CD4-positive, alpha-beta T cell treated with Interferon alpha-2 for 1 hour (primary cell): ENCODE results near the gene FHIT.
"Not testable (repeated sequence)": the region's sequence is repeated elsewhere in the genome, so short reads cannot be mapped to it uniquely, and the experiment has no call there.

Experiments used
- DNase-seq, 2 donors: peaks; one replicate each; pipeline ENCODE4 v3.0.0-alpha.2; 2020 to 2022

FHIT gene

GRCh38 chr3:61224823-61225222 is 26.4 kb downstream of the FHIT start:
- no peak for DNase-seq

GRCh38 chr3:61223451-61223850 is 27.8 kb downstream of the FHIT start:
- DNase-seq, result no peak

GRCh38 chr3:61222467-61222866 is 28.8 kb downstream of the FHIT start:
- DNase-seq, result no peak

- DNase-seq, result no peak
Measured at GRCh38 chr3:61221759-61222362, 29.4 kb downstream of the FHIT start.

GRCh38 chr3:61218504-61218903 is 32.7 kb downstream of the FHIT start:
- no peak for DNase-seq

GRCh38 chr3:61216171-61216570 is 35.1 kb downstream of the FHIT start:
- DNase-seq, result not testable (repeated sequence)

- DNase-seq, result no peak
Measured at GRCh38 chr3:61202086-61202485, 49.2 kb downstream of the FHIT start.

GRCh38 chr3:61201071-61201470 is 50.2 kb downstream of the FHIT start:
- DNase-seq, result no peak

GRCh38 chr3:61200270-61200669 is 51.0 kb downstream of the FHIT start:
- DNase-seq, result no peak

GRCh38 chr3:61199843-61200242 is 51.4 kb downstream of the FHIT start:
- DNase-seq, result no peak

GRCh38 chr3:61194892-61195538 is 56.2 kb downstream of the FHIT start:
- DNase-seq, result no peak

GRCh38 chr3:61192222-61192621 is 59.0 kb downstream of the FHIT start:
- DNase-seq, result no peak

- DNase-seq, result not testable (repeated sequence)
Measured at GRCh38 chr3:61190205-61190604, 61.0 kb downstream of the FHIT start.

GRCh38 chr3:61186030-61186429 is 65.2 kb downstream of the FHIT start:
- DNase-seq, result no peak

- no peak for DNase-seq
Measured at GRCh38 chr3:61184956-61185355, 66.3 kb downstream of the FHIT start.

- DNase-seq, result no peak
Measured at GRCh38 chr3:61182662-61183061, 68.6 kb downstream of the FHIT start.

GRCh38 chr3:61181874-61182273 is 69.4 kb downstream of the FHIT start:
- DNase-seq, result no peak

- no peak for DNase-seq
Measured at GRCh38 chr3:61180206-61180605, 71.0 kb downstream of the FHIT start.

- no peak for DNase-seq
Measured at GRCh38 chr3:61178167-61178566, 73.1 kb downstream of the FHIT start.

- DNase-seq, result no peak
Measured at GRCh38 chr3:61177450-61177849, 73.8 kb downstream of the FHIT start.

GRCh38 chr3:61173676-61174075 is 77.6 kb downstream of the FHIT start:
- DNase-seq, result no peak

- no peak for DNase-seq
Measured at GRCh38 chr3:61172684-61173083, 78.6 kb downstream of the FHIT start.

- DNase-seq, result no peak
Measured at GRCh38 chr3:61172203-61172602, 79.0 kb downstream of the FHIT start.

GRCh38 chr3:61169621-61170251 is 81.5 kb downstream of the FHIT start:
- DNase-seq, result no peak

GRCh38 chr3:61168286-61168685 is 83.0 kb downstream of the FHIT start:
- no peak for DNase-seq
